ENCODE results near the gene UNC13B. TPM values are rescaled to one million over a fixed set of nuclear protein-coding genes. Genes with fewer than 3 reads are reported as not detected.

The UNC13B gene
- total RNA-seq, 1 donor from 2014 or later = 24.5 TPM

- H3K36me3 Mint-ChIP-seq (ENCODE audit: unreplicated experiment) = no peaks in the 10 kb centered on the region
- no peaks in the 10 kb centered on the region for H3K9me3 Mint-ChIP-seq (ENCODE audit: unreplicated experiment)
- peaks cover 46% of the 10 kb centered on the region for H3K27me3 Mint-ChIP-seq (ENCODE audit: unreplicated experiment)
- H3K4me1 Mint-ChIP-seq (ENCODE audit: unreplicated experiment) = peaks cover 3% of the 10 kb centered on the region
- TF ChIP-seq CTCF (IDR thresholded peaks at IDR 0.05) = no peak
- DNase-seq (ENCODE audit: extremely low spot score, unreplicated experiment) = no peak
- H3K27ac Mint-ChIP-seq (ENCODE audit: unreplicated experiment) = no peak overlapping the region
- no peak overlapping the region for H3K4me3 Mint-ChIP-seq (ENCODE audit: unreplicated experiment)
These were observed 284.2 kb downstream of the UNC13B start for GRCh38 chr9:35446012-35446411.

GRCh38 chr9:35448496-35448895 lies 286.7 kb downstream of the UNC13B start:
- DNase-seq (ENCODE audit: extremely low spot score, unreplicated experiment) = no peak
- no peak overlapping the region for H3K27ac Mint-ChIP-seq (ENCODE audit: unreplicated experiment)

GRCh38 chr9:35452481-35452880 lies 290.7 kb downstream of the UNC13B start:
- no peak for TF ChIP-seq CTCF (IDR thresholded peaks at IDR 0.05)
- no peak for DNase-seq (ENCODE audit: extremely low spot score, unreplicated experiment)
- Mint-ChIP-seq H3K36me3 (ENCODE audit: unreplicated experiment) (no peaks in the 10 kb centered on the region), H3K9me3 (ENCODE audit: unreplicated experiment) (peaks cover 5% of the 10 kb centered on the region), H3K27me3 (ENCODE audit: unreplicated experiment) (peaks cover 72% of the 10 kb centered on the region), H3K27ac (ENCODE audit: unreplicated experiment) (no peak overlapping the region), H3K4me1 (ENCODE audit: unreplicated experiment) (peaks cover 3% of the 10 kb centered on the region), H3K4me3 (ENCODE audit: unreplicated experiment) (no peak overlapping the region)

More at GRCh38 chr9:35448496-35448895, 286.7 kb downstream of the UNC13B start:
- Mint-ChIP-seq H3K4me3 (ENCODE audit: unreplicated experiment) (no peak overlapping the region), H3K9me3 (ENCODE audit: unreplicated experiment) (no peaks in the 10 kb centered on the region), H3K36me3 (ENCODE audit: unreplicated experiment) (no peaks in the 10 kb centered on the region), H3K27me3 (ENCODE audit: unreplicated experiment) (peaks cover 62% of the 10 kb centered on the region), H3K4me1 (ENCODE audit: unreplicated experiment) (peaks cover 3% of the 10 kb centered on the region)
- no peak for TF ChIP-seq CTCF (IDR thresholded peaks at IDR 0.05)

GRCh38 chr9:35453786-35454185 lies 292.0 kb downstream of the UNC13B start:
- Mint-ChIP-seq H3K27ac (ENCODE audit: unreplicated experiment) (no peak overlapping the region), H3K9me3 (ENCODE audit: unreplicated experiment) (peaks cover 5% of the 10 kb centered on the region), H3K4me3 (ENCODE audit: unreplicated experiment) (no peak overlapping the region), H3K27me3 (ENCODE audit: unreplicated experiment) (peaks cover 74% of the 10 kb centered on the region), H3K36me3 (ENCODE audit: unreplicated experiment) (no peaks in the 10 kb centered on the region), H3K4me1 (ENCODE audit: unreplicated experiment) (peaks cover 1% of the 10 kb centered on the region)
- no peak for TF ChIP-seq CTCF (IDR thresholded peaks at IDR 0.05)
- DNase-seq (ENCODE audit: extremely low spot score, unreplicated experiment) = no peak

Other genes starting within 250 kb of the UNC13B start
- gene PHF24, start 203.7 kb upstream of the UNC13B start, total RNA-seq = not detected in 2 replicates
- gene DNAJB5, start 172.3 kb upstream of the UNC13B start, total RNA-seq = 6.8 TPM in 2 replicates
- 254 and 268 TPM in 2 replicates for gene VCP, start 89.4 kb upstream of the UNC13B start, total RNA-seq
- 22.7 and 27.9 TPM in 2 replicates for gene FANCG, start 82.1 kb upstream of the UNC13B start, total RNA-seq
- gene PIGO, start 65.4 kb upstream of the UNC13B start, total RNA-seq = 29.9 and 33.9 TPM in 2 replicates
- 100 and 104 TPM in 2 replicates for gene STOML2, start 58.9 kb upstream of the UNC13B start, total RNA-seq
- gene ATOSB, start 46.1 kb upstream of the UNC13B start, total RNA-seq = 26.8 and 30.3 TPM in 2 replicates